ENCODE measurements around the gene ANTXRL. TPM values are rescaled to one million over a fixed set of nuclear protein-coding genes. Genes with fewer than 3 reads are reported as not detected.
"Not testable (repeated sequence)": the region's sequence is repeated elsewhere in the genome, so short reads cannot be mapped to it uniquely, and the experiment has no call there.

The ANTXRL gene
- total RNA-seq, 1 donor = not detected

DNA sequence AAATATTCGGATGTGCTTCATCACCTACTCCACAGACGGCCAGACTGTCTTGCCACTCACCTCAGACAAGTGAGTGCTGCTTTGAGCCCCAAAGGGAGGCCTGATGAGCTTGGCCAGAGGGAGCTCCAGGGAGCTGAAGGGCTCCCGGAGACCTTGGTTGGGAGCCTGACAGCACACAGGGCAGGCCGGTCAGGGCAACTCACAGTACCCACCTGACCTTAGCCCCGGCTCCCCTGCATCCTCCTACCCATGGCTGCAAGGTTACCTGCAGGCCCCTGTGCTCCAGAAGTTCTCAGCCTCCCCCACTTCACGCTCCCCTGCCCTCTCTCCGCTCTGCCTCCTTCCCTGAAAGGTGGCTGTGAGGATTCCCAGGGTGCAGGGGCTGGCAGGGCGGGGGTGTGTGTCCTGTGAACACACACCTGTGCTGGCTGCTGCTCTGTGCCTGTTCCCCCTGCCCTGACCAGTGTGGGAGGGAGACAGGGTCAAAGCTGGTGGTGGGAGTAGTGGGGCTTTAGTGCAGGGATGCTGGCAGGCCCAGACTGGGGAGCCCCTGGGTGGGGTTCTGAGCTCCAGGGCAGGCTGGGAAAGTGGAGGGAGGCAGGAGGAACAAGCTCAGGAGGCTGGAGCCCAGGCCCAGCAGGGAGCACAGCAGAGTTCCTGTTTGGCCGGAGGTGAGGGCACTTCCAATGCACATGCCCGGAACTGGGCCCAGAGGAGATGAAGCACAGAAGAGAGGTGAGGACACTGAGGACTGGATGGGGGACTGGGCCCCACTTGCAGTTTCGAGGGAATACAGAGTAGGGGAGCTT is 7.2 kb downstream of the ANTXRL start:
- DNase-seq (ENCODE audit: low read depth in 2 of 3, low spot score in 2 of 3) = no peak

DNA sequence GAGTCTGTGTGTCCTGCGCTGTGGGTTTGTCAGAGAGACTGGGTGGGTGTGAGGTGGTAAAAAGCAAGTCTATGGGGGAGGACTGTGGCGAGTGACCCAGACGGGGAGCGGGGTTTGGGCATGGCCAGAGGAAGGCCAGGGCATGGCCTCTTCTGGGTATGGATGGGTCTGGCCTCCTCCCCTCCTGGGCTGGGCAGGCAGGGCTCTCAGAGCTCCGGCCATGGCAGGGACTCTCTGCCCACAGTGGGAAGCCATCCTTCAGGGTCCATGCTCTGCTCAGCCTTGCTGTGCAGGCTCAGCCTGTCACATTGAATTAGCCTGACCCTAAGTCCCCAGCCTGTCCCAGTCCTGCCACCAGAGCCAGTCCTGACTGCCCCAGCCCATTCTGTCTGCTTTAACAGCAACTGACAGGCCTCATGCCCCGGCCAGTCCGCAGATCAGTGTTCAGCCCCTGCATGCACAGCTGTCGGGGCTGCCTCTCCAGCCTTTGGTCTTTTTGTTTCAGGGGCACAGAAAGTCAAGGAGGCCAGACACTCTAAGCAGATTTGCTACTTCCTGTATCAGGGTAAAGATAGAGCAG is 7.9 kb downstream of the ANTXRL start:
- DNase-seq (ENCODE audit: low read depth in 2 of 3, low spot score in 2 of 3) = no peak

DNA sequence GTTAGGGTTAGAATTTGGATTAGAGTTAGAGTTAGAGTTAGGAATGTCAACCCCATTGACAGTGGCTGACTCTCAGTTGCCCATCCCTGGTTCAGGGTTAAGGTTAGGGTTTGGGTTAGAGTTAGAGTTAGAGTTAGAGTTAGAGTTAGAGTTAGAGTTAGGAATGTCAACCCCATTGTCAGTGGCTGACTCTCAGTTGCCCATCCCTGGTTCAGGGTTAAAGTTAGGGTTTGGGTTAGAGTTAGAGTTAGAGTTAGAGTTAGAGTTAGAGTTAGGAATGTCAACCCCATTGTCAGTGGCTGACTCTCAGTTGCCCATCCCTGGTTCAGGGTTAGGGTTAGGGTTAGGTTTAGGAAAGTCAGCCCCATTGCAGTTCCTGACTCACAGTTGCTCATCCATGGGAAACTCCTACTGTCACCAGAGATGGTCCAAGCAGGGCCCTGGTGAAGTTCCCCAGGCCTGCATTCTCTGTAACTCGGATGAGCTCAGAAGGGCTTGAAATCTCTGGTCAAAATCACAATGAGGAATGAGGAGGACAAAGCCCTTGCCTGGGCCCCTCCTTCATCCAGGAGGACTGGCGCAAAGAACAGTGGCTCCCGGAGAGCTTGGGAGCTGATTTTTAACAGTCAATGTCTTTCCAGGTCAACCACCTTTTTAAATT is 8.7 kb downstream of the ANTXRL start:
- not testable (repeated sequence) for DNase-seq (ENCODE audit: low read depth in 2 of 3, low spot score in 2 of 3)

DNA sequence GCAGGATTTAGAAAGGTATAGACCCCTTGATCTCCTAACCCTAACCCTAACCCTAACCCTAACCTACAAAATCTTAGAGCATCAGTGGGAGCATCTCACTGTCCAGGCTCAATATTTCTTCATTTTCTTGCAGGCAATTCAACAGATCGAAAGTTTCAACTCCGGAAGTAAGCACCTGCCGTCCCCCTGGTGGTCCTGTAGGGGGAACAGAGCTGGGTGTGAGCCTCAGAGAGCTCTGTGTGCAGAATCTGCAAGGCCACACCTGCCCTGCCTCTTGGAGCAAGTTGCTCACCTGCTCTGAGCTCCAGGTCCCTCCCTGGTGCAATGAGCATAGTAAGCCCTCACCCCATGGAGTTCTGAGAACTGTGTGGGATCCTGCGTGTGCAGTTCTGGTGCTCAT is 9.3 kb downstream of the ANTXRL start:
- DNase-seq (ENCODE audit: low read depth in 2 of 3, low spot score in 2 of 3) = not testable (repeated sequence)

DNA sequence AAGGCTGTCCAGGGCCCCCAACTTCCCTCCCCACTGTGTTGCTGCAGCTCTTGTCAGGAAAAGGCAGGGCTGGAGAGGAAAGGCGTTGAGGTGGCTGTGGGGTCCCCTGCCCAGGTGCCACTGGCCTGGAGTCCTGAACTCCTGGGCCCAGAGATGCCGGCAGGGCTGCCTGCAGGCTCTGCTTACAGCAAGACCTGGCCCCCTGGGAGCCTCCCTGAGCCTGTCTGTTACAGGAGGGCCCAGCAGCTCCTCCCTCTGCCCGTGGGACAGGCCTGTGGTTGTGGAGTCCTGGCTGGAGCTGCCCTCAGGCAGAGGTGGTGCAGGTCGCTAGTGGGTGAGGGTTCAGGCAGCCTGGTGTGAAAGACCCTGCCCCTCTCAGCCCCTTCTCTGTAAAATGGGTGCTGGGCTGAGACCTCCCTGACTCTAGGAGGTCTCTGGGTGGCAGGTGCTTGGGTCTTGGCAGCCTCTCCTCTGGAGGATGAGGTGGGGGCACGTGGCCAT is 9.9 kb downstream of the ANTXRL start:
- DNase-seq (ENCODE audit: low read depth in 2 of 3, low spot score in 2 of 3) = no peak

DNA sequence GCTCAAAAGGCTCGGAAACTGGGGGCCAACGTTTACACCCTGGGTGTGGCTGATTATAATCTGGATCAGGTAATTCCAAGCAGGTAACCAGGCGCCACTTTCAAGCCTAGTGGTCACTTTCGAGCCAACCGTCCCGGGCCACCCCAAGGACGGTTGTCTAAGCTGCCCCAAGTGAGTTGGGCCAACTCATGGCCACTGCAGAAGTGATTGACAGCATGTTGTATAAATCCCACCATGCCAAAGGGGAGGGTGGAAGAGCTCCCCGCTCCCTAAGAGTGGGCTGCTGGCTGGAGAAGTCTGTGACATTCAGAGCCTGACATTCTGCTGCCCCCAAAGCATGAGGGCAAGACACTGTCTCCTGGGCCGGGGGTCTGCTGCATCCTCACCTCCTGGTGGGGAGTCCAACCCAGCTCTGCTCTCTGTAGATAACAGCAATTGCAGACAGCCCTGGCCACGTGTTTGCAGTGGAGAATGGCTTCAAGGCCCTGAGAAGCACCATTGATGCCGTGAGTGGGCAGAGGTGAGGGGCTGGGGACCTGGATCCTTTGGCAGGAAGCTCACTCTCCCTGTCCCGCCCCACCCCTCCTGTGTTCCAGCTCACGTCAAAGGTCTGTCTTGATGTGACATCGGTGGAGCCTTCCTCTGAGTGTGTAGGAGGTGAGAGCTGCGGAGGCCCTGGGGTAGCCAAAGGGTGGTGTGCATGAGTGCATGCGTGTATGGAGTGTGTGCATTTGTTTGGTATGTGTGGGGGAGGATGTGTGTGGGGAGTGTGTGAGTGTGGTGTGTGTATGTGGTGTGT is 10.8 kb downstream of the ANTXRL start:
- DNase-seq (ENCODE audit: low read depth in 2 of 3, low spot score in 2 of 3) = no peak

DNA sequence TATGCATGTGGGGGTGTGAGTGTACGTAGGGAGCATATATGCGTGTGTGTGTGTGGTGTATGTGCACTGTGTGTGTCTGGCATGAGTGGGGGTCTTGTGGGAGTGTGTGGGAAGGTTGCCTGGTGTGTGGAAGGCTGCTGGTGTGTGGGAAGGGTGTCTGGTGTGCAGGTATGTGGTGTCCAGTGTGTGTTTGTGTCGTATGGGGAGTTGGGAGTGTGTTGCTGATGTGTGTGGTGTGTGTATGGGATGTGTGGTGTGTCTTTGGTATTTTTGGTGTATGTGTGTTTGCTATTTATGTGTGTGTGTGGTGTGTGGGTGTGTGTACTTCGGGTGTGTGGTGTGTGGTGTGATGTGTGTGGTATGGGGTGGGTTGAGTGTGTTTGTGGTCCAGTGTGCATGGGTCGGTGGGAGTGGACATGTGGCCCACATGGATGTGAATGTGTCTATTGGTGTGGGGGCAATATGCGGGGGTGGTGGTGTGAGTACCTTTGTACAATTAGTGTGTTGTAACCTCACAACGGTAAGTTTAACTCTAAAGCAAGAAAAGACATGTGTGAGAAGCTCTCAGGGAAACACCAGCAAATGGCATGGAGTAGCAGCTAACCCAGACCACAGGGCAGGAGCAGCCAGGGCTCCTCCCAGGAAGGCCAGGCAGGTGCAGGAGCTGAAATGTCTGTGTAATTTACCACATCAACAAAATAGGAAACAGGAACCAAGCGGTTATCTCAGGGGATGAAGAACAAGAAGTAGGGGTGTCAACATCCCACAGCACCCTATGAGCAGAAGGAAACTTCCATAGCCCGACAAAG is 11.9 kb downstream of the ANTXRL start:
- DNase-seq (ENCODE audit: low read depth in 2 of 3, low spot score in 2 of 3) = peak in 2 of 3 donors; percentile 64

DNA sequence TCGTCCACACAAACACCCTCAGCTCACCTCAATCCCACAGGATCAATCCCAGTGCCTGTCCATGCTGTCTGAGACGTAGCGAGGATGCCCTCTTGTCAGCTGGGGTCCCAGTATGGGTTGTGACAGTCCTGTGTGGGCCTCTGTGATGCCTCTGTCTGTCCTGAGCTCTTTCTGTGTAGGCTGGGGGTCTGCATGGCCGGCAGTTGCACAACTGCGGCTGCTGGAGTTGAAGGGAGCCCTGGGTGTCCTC is 12.4 kb downstream of the ANTXRL start:
- DNase-seq (ENCODE audit: low read depth in 2 of 3, low spot score in 2 of 3) = no peak

DNA sequence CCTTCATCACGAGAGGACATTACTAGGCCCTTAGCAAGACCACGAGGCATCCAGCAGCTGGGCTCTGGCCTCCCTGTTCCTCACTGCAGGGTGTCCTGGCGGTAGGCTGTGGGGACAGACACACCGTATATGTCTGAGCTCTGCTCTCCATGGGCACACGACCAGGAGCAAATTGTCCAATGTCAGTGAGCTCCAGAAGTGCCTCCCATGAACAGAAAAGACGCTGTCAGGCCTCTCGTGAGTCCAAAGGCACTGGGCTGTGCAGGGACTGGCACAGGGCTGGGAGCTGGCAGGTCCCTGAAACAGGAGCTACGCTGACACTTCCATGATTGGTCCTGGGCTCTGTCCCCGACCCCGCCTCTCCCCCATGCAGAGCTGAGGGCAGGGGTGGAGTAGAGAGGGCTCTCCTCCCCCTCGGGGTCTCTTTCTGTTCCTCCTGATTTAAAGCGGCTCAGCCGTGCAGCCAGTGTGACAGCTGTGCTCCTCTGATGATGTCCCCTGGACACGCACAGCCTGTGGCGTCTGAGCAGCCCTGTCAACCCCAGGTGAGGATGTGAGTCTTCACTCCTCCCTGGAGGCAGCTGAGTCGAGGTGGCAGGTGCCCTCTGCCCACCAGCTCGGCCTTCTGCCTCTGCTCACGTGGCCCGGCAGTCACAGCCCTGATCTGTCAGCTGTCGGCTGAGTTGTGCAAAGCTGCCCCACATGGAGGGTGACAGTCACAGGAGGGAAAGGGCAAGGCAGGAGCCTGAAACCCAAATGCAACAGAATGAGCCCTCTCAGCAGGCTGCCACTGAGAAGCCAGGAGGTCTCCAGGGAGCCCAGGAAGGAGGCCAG is 13.0 kb downstream of the ANTXRL start:
- DNase-seq (ENCODE audit: low read depth in 2 of 3, low spot score in 2 of 3) = peak in 1 of 3 donors; percentile 6

DNA sequence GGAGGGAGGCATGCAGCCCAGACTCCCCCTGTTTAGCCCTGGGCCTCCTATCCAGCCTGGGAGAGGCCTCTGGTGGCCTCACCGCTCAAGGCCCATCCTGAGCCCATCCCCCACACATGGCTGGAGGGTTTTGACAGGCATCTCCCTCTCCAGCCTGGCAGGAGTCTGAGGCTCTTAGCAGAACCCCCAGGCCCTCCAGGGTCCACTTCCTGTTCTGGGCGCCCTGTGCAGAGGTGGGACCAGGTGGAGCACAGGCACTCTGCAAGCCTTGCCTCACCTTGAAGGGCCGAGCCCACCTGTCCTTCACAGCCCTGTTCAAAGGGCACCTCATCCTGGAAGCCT is 13.5 kb downstream of the ANTXRL start:
- not testable (repeated sequence) for DNase-seq (ENCODE audit: low read depth in 2 of 3, low spot score in 2 of 3)

DNA sequence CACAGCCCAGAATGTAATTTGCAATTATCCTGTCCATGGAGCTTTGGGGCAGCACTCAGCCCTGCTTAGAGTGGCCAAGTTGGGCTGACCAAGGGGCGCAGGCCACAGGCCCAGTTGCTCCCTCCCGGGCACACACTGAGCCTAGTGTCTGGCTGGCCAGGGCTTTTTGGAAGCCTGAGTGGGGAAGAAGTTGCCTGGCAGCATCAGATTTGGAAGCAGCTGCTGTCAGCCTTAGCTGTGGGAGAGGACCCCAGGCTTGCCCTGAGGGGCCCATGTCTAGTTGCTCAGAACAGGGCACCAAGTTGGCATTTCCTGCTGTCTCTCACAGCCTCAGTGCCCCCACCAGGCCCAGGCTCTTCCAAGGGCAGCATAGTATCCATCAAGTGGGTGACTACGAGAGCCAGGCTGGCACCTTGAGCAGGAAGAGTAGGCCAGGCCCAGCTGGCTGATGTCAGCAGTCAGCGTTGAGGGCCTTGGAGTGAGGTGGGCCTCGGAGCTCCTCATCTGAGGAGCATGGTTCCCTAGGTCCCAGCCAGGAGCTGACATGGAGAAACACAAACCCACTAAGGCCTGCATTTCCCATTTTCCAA is 14.4 kb downstream of the ANTXRL start:
- no peak for DNase-seq (ENCODE audit: low read depth in 2 of 3, low spot score in 2 of 3)

DNA sequence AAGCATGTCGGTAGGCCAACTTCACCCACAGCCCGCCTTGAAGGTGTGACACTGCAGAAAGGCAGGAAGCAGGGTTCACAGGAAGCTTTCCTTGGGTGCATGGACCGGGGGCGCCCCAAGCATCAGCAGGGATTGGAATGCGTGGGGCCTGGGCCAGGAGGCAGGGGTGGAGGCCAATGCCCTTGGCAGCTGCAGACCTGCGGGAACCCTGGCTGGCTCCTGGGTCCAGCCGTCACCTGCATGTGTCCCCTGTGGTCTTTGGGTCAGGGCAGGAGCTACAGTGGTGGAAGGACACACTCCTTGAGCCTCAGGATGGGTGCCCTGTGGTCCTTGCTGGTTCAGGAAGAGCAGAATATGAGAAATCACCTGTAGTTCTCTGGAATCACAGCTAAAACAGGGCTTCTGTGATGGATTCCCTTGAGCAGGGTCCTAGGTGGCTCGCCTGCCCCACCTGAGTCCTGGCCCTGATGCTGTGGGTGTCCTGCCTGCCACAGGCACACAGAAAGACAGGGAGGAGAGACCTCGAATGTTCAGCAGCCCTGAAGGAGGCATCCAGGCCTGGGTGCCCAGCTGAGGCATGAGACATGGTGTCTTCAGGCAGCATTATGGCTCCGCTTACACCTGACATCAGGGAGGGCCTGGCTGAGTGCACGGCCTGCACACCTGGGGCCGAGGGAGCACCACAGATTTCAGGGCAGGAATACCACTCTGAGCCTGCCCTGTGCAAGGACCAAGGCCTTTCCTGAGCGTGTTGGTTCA is 15.1 kb downstream of the ANTXRL start:
- no peak for DNase-seq (ENCODE audit: low read depth in 2 of 3, low spot score in 2 of 3)

DNA sequence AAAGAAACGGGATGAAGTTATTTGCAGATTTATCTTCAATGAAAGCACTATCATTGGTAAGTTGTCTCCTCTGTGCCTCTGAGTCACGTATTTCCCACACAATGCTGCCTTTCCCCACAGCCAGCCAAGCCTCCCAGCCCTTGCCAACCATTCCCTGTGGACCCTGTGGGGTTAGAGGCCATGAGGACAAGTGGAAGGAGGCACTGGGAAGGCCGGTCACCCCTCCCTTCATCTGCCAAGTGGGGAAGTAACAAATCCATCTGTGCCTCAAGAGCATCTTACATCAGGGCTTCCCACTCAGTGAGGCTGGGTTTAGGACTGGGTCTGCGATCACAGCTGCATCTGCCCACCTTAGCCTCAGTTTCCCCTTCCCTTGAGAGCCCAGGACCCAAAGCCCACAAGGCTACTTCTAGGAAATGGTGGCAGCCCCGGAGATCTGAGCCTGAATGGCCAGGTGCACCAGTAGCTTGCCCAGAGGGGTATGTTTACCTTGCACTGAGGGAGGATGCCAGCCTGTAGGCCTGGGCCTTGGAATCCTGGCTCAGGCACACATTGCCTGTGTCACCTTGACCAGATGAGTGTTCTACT is 16.1 kb downstream of the ANTXRL start:
- DNase-seq (ENCODE audit: low read depth in 2 of 3, low spot score in 2 of 3) = not testable (repeated sequence)

DNA sequence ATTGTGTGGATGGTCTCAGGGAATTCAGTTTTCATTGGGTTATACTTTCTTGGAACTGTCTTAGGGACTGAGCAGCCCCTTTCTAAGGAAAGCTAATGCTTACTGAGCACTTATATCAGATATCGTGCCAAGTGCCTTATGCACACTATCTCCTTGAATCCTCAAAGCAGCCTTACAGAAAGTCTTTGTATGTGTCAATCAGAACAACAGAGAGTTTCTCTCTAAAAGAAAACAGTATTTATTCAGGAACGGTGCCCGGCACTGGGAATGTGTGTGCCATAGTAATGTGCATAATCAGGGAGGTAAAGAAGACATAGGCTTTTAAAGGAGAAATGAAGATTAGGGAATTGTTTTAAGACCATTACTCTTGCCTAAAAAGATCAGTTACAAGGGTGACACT is 17.3 kb downstream of the ANTXRL start:
- DNase-seq (ENCODE audit: low read depth in 2 of 3, low spot score in 2 of 3) = no peak

DNA sequence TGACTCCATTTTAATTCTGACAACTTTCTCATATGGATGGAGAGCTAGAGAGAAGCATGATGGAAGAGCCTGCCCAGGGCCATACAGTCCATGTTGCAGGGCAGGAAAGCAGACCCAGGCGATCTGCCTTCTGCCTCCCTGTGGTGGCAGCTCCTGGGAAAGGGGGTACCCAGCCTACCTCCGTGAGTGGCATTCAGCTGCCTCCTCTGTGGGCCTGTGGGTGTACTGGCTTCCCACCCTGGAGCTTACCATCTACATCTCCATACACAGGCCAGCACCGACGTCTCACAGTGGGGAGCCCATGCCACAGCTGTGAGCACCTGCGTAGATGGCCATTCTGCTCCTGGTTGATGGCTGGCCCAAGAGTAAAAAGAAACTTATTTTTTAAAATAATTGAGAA is 17.9 kb downstream of the ANTXRL start:
- not testable (repeated sequence) for DNase-seq (ENCODE audit: low read depth in 2 of 3, low spot score in 2 of 3)

DNA sequence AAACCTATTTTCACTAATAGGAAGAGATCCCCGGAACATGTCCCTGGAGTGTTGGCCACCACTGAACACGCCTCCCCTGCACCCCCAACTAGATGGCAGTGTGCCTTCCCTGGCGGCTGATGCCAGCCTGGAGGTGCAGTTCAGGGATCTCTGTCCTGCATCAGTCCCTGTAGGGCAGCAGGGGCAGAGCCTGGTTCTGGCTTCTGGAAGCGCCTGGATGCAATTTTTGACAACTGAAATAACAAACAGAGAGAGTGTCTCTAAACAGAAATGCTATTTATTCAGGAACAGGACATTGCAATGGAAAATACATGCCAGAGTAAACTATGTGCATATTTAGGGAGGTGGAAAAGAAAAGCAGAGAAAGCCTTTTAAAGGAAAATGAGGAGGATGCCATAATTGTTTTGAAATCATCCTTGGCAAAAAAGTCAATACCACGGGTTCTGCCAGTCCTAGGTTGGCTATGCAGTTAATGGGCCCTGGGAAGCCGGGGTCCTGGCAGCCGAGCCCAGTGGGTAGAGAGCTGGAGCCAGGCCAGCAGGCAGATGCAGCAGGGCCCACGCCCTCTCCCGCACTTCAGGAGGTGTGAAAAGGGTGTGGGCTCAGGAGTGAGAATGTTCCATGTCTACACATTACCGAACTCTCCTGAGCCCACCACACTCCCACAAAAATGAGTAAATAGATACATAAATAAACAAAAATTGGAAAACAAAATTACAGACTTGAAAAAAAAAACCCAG is 18.5 kb downstream of the ANTXRL start:
- DNase-seq (ENCODE audit: low read depth in 2 of 3, low spot score in 2 of 3) = no peak

DNA sequence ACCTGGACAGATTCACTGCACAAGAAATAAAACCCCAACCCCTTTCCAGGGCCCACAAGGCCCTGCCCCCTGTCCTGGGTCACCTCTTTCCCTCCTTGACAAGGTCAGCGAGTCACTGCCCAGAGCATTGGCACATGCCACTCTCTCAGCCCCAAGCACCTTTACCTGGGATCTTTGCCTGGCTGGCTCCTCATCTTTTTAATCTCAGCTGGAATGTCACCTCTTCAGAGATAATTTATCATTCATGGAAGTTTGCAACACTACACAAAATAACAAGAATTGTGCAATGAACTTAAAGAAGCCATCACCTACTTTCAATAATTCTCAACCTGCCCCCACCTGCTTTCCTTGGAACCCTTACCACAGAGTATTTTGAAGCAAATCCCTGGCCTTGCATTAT is 19.2 kb downstream of the ANTXRL start:
- DNase-seq (ENCODE audit: low read depth in 2 of 3, low spot score in 2 of 3) = no peak

All from hematopoietic multipotent progenitor cell (in vitro differentiated cells).